Stimulated activated CD8-positive, alpha-beta memory T cell treated with anti-CD3 and anti-CD28 coated beads, Interleukin-12 subunit alpha, Interleukin-12 subunit beta, amount 100 ng/mL, for 24 hours (primary cell): ENCODE data around the gene CIAO1.
"Not testable (repeated sequence)": the region's sequence is repeated elsewhere in the genome, so short reads cannot be mapped to it uniquely, and the experiment has no call there.

Experiments
- DNase-seq: peaks from one replicate; pipeline ENCODE4 v3.0.0-alpha.2; 2020; ENCODE audit errors: extremely low read depth

CIAO1 gene

GRCh38 chr2:96274355-96275056 is 8.5 kb downstream of the CIAO1 start:
- no peak for DNase-seq

GRCh38 chr2:96276787-96277499 is 10.9 kb downstream of the CIAO1 start:
- DNase-seq = no peak

DNA sequence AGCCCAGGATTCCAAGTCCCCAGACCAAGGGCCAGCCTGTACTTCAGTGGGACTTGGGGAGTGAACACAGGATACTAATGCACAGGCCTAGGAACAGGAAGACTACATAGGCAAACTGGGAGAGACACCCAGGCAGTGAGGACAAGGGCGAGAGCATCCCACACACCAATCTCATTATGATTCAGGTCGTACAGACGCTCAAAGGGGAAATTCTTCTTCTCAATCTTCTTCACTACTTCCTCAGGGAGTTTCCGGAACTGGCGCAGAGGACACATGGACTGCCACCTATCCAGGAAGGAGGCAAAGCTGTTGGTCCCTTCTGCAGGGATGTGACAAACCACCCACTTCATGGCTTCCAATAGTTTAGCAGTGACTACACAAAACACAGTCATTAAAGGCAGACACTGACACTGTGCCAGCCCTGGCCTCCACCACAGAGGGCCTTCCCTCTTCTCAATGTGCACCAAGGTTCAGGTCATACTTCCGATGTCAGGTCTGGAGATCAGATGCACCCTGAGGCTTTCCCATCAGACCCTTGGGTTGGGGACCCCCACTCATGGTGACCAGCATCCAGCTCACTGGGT is 21.3 kb downstream of the CIAO1 start:
- DNase-seq = no peak

- DNase-seq = no peak
Measured at GRCh38 chr2:96291751-96292150, 25.7 kb downstream of the CIAO1 start.

GRCh38 chr2:96294271-96294670 is 28.2 kb downstream of the CIAO1 start:
- DNase-seq = not testable (repeated sequence)

DNA sequence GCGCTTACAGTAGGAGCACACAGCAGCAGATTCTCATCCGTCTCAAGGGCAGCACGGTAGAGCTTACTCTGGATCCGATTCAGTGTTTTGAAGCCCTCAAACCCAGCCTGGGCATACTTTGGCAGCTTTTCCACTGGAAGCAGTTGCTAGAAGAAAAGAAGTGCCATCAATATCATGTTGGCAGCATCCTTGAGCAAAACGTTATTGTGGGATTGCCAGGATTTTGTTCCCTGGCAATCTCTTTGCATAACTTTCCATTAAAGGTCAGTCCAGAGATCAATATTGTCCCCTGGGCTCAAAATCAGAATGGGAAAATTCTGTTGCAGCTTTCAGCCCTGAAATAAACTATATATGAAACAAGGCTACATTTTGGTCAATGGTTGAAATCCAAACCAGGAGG is 30.9 kb downstream of the CIAO1 start:
- no peak for DNase-seq

GRCh38 chr2:96301865-96302264 is 35.8 kb downstream of the CIAO1 start:
- no peak for DNase-seq

DNA sequence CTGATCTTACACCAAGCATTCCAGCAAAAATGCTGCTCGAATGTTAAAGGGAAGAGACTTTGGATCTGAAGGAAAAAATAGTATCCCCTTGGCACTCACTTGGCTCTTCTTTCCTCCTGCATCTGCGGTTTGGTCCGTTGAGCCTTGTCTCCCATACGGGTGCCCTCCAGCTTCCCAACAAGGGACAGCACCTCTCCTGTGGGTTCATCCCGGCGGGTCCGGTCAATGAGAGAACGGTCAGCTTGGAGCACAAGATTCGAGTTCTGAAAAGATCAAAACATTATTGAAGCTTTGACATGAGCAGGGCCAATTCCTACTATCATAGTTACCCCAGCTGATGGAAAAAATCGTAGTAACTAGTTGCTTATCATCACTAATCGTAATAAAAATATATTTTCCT is 38.6 kb downstream of the CIAO1 start:
- DNase-seq = no peak

GRCh38 chr2:96305091-96305978 is 39.3 kb downstream of the CIAO1 start, which contains the start of gene SNRNP200:
Gene SNRNP200 (minus strand): TSS chr2:96305546. CDS start chr2:96305437, 109 bp downstream.
- peak; percentile 75 for DNase-seq

- no peak for DNase-seq
Measured at GRCh38 chr2:96305979-96306308, 39.9 kb downstream of the CIAO1 start.

GRCh38 chr2:96306370-96306769 is 40.3 kb downstream of the CIAO1 start:
- no peak for DNase-seq

DNA sequence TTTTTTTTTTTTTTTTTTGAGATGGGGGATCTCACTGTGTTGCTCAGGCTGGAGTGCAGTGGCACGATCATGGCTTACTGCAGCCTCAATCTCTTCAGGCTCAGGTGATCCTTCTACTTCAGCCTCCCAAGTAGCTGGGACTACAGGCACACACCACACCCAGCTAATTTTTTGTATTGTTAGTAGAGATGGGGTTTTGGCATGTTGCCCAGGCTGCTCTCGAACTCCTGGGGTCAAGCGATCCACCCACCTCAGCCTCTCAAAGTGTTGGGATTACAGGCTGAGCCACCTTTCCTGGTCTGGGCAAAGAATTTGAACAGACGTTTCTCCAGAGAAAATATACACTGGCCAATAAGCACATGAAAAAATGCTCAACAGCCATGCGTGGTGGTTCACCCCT is 42.2 kb downstream of the CIAO1 start:
- DNase-seq = no peak

DNA sequence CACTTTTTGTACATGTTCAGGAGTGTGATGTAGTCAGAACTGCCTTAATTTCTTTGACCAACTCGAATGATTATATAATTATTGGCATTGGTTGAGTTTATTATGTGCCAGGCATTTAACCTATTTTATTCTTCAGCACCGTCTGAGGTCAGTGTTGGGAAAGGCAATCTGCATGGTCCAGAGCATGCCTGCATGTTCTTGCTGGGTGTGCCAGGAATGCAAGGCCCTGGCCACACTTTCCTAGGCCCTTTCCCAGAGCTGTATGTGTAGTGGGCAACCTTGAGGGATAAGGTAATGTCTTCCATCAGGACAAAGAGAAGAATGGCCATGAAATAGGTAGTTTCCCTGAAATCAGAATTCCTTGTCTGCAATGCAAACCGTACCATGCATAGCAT is 49.0 kb downstream of the CIAO1 start:
- no peak for DNase-seq

DNA sequence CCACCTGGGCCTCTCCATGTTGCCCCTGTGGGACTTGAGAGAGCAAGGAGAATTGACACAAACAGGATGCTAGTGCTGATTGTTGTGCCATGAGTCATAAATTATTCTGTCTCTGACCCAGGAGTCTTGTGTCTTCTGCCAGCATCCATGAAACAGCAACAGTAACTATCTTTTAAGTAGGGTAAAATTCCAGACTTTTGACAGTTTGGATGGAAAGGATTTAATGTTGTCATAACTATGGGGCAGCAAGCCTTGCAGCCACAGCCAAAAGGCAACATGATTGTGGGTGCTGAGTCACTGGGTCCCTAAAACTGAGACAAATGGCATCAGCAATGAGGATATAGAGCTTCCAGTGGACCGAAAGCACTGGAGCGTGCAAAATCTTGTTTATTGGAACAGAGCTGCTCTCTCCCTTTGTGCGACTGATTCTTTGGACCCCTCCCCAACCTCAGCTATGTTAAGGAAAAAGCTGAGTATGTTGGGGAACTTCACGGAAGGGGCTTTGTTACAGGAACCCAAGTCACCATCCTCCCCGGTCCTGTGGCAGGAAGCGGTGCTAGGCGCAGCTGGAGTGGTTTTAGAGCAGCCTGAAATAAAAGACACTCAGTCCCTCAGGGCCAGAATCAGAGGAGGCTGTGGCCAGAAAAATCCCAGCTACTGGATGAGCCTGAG is 49.5 kb downstream of the CIAO1 start:
- DNase-seq = no peak

DNA sequence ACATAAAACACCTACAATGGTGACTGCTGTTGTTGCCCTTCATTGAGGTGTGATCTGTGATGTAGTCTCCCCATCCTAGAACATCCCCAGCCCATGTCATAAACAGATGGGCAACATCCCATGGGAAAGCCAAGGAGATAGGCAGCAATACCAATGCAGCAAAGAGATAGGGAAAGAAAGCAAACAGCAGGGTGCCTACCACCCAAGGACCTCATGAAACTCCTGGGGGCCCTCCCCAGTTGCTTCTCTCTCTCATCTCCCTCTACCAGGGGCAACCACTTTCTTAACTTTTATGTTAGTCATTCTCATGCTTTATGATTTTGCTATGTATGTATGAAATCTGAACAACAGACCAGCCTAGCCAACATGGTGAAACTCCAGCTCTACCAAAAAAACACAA is 51.0 kb downstream of the CIAO1 start:
- no peak for DNase-seq

- no peak for DNase-seq
Measured at GRCh38 chr2:96317584-96317997, 51.6 kb downstream of the CIAO1 start.

- no peak for DNase-seq
Measured at GRCh38 chr2:96318723-96319122, 52.7 kb downstream of the CIAO1 start.

DNA sequence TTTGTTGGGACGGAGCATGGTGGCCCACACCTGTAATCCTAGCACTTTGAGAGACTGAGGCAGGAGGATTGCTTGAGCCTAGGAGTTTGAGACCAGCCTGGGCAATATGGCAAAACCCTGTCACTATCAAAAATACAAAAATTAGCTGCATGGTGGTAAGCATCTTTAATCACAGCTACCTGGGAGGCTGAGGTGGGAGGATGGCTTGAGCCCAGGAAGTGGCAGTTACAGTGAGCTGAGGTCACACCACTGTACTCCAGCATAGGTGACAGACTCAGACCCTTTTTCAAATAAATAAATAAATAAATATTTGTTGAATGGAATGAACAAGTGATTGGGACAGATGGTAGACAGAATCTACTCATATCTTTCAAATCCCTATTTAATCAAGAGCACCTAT is 53.4 kb downstream of the CIAO1 start:
- DNase-seq = no peak

DNA sequence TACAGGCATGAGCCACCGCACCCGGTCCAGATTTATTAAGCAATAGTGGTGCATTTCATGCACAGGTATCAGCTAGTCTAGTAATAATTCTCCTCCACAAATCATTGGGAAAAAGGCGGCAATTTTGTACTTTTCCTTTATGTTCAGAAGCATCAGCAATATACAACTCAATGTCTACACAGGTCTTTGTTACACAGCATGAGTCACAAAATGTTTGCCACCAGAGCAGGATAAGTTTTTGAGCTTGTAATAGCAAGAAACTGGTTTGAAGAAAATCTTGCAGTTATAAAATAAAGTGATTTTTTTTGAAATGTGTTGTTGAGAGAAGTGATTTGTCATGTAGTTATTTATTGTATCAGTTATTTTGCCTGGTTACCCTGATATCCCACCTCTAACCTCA is 54.3 kb downstream of the CIAO1 start:
- no peak for DNase-seq

DNA sequence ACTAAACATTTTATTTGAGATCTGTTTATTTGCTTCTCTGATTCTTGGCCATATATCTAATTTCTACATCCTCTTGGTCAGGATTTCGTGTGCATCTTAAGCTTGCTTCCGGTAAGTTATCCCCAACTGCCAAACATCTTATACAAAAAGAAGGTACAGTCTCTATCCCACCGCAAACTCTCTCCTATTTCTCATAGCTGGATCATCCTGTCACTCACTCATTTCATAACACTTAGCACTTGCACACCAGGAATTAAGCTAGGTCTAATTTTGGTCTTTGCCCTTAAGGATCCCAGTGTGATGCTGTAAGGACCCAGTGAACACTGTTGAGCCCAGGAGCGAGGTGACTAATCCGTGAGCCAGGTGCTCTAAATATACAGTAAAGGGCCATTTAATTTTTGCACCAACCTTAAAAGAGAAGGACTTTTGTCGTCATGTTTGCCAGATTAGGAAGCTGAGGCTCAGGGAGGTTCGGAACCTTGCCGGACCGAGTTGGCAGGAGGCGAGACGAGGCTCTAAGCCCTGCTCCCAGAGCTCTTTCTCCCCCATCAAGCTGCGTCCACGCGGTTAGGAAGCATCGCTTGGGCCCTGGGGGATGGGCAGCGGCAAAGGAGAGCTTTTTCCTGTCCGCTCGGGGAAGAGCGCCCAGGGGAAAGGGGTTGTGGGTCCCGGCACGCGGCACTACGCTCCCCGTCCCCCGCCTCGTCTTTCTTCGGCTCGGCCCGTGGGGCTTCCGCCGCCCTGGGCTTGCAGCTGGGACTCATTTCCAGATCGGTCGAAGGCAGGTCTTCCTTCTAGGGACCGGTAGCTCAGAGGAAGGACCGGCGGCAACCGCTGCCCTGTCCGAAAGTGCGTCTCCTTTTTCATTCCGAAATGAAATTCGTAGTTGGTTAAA is 55.0 kb downstream of the CIAO1 start:
- no peak for DNase-seq
